GM23248 (cell line): ENCODE results near the gene HSPB7. TPM values are rescaled to one million over a fixed set of nuclear protein-coding genes. Genes with fewer than 3 reads are reported as not detected.
A peak's percentile ranks its signal among the peaks of the same experiment; 100 is the strongest.
"Not testable (repeated sequence)": the region's sequence is repeated elsewhere in the genome, so short reads cannot be mapped to it uniquely, and the experiment has no call there.

Experiments used
- DNase-seq: peaks from one replicate; pipeline ENCODE4 v3.0.0-alpha.2; 2015
- H2AFZ ChIP-seq: fragments of 200-600 bp; sonication (generic); 2 replicates; pipeline ENCODE4 v1.6.1; 2016; ENCODE audit warnings: antibody characterized with exemption
- H3F3A ChIP-seq: fragments of 200-600 bp; sonication (generic); 2 replicates; pipeline ENCODE4 v1.6.1; 2016; ENCODE audit warnings: mild to moderate bottlenecking, antibody characterized with exemption, mixed run types; ENCODE audit not compliant: insufficient read depth
- H3K27ac ChIP-seq: fragments of 200-600 bp; sonication (generic); 2 replicates; pipeline ENCODE4 v1.5.1; 2016; ENCODE audit warnings: mild to moderate bottlenecking
- H3K27me3 ChIP-seq: fragments of 200-600 bp; sonication (generic); replicated peaks from 2 replicates; pipeline ENCODE4 v1.6.1; 2016; ENCODE audit warnings: mild to moderate bottlenecking; ENCODE audit not compliant: insufficient read depth
- H3K36me3 ChIP-seq: fragments of 200-600 bp; sonication (generic); 2 replicates; pipeline ENCODE4 v1.6.1; 2016; ENCODE audit warnings: low read depth, mild to moderate bottlenecking
- H3K4me1 ChIP-seq: fragments of 200-600 bp; sonication (generic); 2 replicates; pipeline ENCODE4 v1.6.1; 2016; ENCODE audit warnings: mild to moderate bottlenecking; ENCODE audit not compliant: insufficient read depth
- H3K4me2 ChIP-seq: fragments of 200-600 bp; sonication (generic); one replicate; pipeline ENCODE4 v1.6.1; 2016; ENCODE audit warnings: mild to moderate bottlenecking; ENCODE audit not compliant: unreplicated experiment
- H3K4me3 ChIP-seq: fragments of 200-600 bp; sonication (generic); 2 replicates; pipeline ENCODE4 v1.5.1; 2016; ENCODE audit warnings: mild to moderate bottlenecking
- H3K79me2 ChIP-seq: fragments of 200-600 bp; sonication (generic); 2 replicates; pipeline ENCODE4 v1.6.1; 2016; ENCODE audit warnings: mild to moderate bottlenecking; ENCODE audit not compliant: insufficient read depth
- H3K9ac ChIP-seq: fragments of 200-600 bp; sonication (generic); 2 replicates; pipeline ENCODE4 v1.6.1; 2016; ENCODE audit warnings: mild to moderate bottlenecking
- H3K9me2 ChIP-seq: fragments of 200-600 bp; sonication (generic); 2 replicates; pipeline ENCODE4 v1.6.1; 2016; ENCODE audit warnings: mixed run types, mild to moderate bottlenecking, moderate library complexity; ENCODE audit not compliant: insufficient read depth
- H3K9me3 ChIP-seq: fragments of 200-600 bp; sonication (generic); one replicate; pipeline ENCODE4 v1.6.1; 2017; ENCODE audit warnings: low read depth
- H4K20me1 ChIP-seq: fragments of 200-600 bp; sonication (generic); 2 replicates; pipeline ENCODE4 v1.6.0; 2016; ENCODE audit not compliant: insufficient read depth
- EZH2 ChIP-seq: fragments of 200-600 bp; sonication (generic); IDR thresholded peaks from 2 replicates; pipeline ENCODE4 v1.6.1; 2018; ENCODE audit warnings: antibody characterized with exemption, mild to moderate bottlenecking; ENCODE audit not compliant: insufficient read depth, poor library complexity, severe bottlenecking
- EZH2phosphoT487 ChIP-seq: fragments of 200-600 bp; sonication (generic); IDR thresholded peaks from 2 replicates; pipeline ENCODE4 v1.6.1; 2018; ENCODE audit warnings: antibody characterized with exemption, moderate library complexity, mild to moderate bottlenecking, low read depth; ENCODE audit not compliant: insufficient read depth
- WGBS, 2 experiments: methylation state at CpG; one replicate each; pipeline ENCODE4 v1.1.6; 2015 to 2017; ENCODE audit warnings: low lambda C conversion rate in 2 of 2, low coverage in 1 of 2; ENCODE audit errors: missing lambda C conversion rate in 2 of 2; 5-methylcytosine and 5-hydroxymethylcytosine counted together
- in situ Hi-C: fragments of 300-500 bp; cut with MboI; formaldehyde crosslinking; loops from 2 replicates; pipeline ENCODE4 v1.15.0; 2020
- polyA plus RNA-seq: library from polyadenylated mRNA; unstranded; fragments of >200 nt; fragmentation: Nextera tagmentation; extraction: Ambion mirVana; gene quantifications from 2 replicates; pipeline ENCODE4 v1.2.1, GENCODE V29; 2016
- total RNA-seq: library from RNA; depleted of rRNA; stranded (reverse); fragments of >200 nt; shearing (Covaris generic); gene quantifications from 2 replicates; pipeline ENCODE4 v1.2.3, GENCODE V29; 2014

Gene HSPB7
- total and polyA plus RNA-seq, 2 experiments from 2014 or later = 22.9 to 111 TPM

DNA sequence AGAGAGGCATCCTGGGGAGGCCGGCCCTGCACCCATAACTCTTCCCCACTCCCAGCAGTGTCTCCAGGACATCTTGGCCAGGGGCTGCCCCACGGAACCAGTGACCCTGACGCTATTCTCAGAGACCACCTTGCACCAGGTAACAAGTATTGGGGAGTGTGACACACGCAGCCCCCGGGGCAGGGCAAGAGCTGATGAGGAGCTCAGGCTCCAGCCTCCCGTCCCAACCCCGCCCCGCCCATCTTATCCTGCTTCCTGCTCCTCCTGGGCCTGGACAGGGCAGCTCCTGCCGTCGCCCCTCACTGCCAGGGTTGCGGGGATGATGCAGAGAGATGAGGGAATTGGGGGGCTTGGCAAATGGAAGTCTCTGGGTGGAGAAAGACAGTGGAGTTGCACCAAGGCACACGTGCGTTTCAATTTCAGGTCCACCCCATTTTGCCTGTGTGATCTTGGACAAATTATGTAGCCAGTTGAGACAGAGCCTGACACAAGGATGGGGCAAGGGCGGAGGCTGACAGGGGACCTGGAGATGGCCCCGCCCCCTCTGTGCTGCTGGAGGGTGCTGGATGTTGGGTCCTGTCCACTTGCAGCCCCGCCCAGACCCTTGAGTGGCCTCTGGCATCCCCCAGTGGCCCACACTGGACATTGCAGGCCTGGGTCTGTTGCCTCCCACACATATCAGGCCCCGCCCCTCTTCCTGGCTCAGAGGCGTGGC, 14.7 kb upstream of the HSPB7 start:
- H3K9me3 ChIP-seq = no peaks in the 10 kb centered on the region
- 37 to 44% methylated on average over 17 to 18 of the region's 18 CpGs for WGBS, 2 experiments
- H3K4me3 ChIP-seq = no peak overlapping the region
- no peaks in the 10 kb centered on the region for H3K27me3 ChIP-seq
- no peaks in the 10 kb centered on the region for H3K79me2 ChIP-seq
- no peaks in the 10 kb centered on the region for H3K9me2 ChIP-seq
- H3K9ac ChIP-seq = no peak overlapping the region
- in situ Hi-C loops = no loop called here
- H3K4me2 ChIP-seq = no peak overlapping the region
- DNase-seq = peak; percentile 96
- H3K36me3 ChIP-seq = no peaks in the 10 kb centered on the region
- H3K4me1 ChIP-seq = no peaks in the 10 kb centered on the region
- no peak for TF ChIP-seq EZH2
- no peak for TF ChIP-seq EZH2phosphoT487
- H3F3A ChIP-seq = no peaks in the 10 kb centered on the region
- no peak overlapping the region for H3K27ac ChIP-seq
- no peaks in the 10 kb centered on the region for H4K20me1 ChIP-seq
- peak overlapping the region; percentile 42; the same call in 1 of the 2 replicates for H2AFZ ChIP-seq

DNA sequence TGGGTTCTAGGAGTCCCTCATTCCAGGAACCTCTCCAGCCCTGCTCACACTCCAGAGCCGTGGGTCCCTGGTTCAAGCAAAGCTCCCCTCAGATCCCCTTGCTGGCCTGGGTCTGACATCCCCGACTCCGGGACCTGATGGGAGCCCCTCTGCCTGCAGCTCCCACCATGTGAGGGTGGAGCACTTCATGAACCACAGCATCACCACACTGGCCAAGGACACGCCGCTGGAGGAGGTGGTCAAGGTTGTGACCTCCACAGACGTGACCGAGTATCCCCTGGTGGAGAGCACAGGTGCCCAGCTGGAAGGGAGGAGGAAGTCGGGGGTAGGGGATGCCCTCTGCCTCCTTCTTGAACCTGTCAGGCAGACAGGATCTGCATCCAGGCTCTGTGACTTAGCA, 13.7 kb upstream of the HSPB7 start:
- Histone ChIP-seq H3K79me2 (no peaks in the 10 kb centered on the region), H3F3A (no peaks in the 10 kb centered on the region), H3K4me1 (no peaks in the 10 kb centered on the region), H3K27ac (no peak overlapping the region), H3K9me2 (no peaks in the 10 kb centered on the region), H3K36me3 (no peaks in the 10 kb centered on the region), H3K9me3 (no peaks in the 10 kb centered on the region), H4K20me1 (no peaks in the 10 kb centered on the region), H3K27me3 (no peaks in the 10 kb centered on the region), H3K4me3 (no peak overlapping the region), H2AFZ (no peak overlapping the region), H3K4me2 (no peak overlapping the region), H3K9ac (no peak overlapping the region)
- 97% methylated on average over 7 to 8 of the region's 8 CpGs for WGBS, 2 experiments
- TF ChIP-seq EZH2 = no peak
- no peak for TF ChIP-seq EZH2phosphoT487
- no peak for DNase-seq
- in situ Hi-C loops = no loop called here

DNA sequence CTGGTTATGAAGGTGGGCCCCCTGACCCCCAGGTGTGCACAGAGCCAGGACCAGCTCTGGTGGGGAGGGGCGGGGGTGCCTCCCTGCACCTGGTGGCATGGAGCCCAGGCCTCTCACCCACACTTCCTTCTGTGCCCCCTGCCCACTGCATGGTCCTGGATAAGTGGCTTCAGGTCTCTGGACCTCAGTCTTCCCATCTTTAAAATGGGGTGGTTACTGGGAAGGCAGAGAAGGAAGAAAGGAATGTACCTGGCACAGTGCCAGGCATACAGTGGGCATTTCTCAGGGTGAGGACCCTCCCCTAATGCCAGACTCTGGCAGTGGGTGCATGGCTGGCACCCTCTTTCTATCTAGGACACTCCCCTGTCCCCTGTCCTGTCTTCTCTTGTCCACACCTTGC, 11.4 kb upstream of the HSPB7 start:
- in situ Hi-C loops = no loop called here
- no peaks in the 10 kb centered on the region for H4K20me1 ChIP-seq
- no peak overlapping the region for H3K9ac ChIP-seq
- TF ChIP-seq EZH2phosphoT487 (no peak), EZH2 (no peak)
- H3K79me2 ChIP-seq = no peaks in the 10 kb centered on the region
- H3F3A ChIP-seq = no peaks in the 10 kb centered on the region
- no peak for DNase-seq
- no peaks in the 10 kb centered on the region for H3K4me1 ChIP-seq
- no peaks in the 10 kb centered on the region for H3K36me3 ChIP-seq
- H2AFZ ChIP-seq = no peak overlapping the region
- no peaks in the 10 kb centered on the region for H3K27me3 ChIP-seq
- H3K27ac ChIP-seq = no peak overlapping the region
- no peak overlapping the region for H3K4me3 ChIP-seq
- WGBS, 2 experiments = 100% methylated on average over 1 of the region's 1 CpG
- no peak overlapping the region for H3K4me2 ChIP-seq
- H3K9me2 ChIP-seq = no peaks in the 10 kb centered on the region
- H3K9me3 ChIP-seq = no peaks in the 10 kb centered on the region

- H3K9ac ChIP-seq, H3K36me3 ChIP-seq, H3K9me2 ChIP-seq, DNase-seq, H3K79me2 ChIP-seq, H3K27me3 ChIP-seq, in situ Hi-C loops, H4K20me1 ChIP-seq, H3K9me3 ChIP-seq, H3F3A ChIP-seq, H3K4me1 ChIP-seq, H3K4me3 ChIP-seq, H3K27ac ChIP-seq, H3K4me2 ChIP-seq, H2AFZ ChIP-seq: not testable (repeated sequence)
- WGBS, 2 experiments = 77 to 83% methylated on average over 6 to 13 of the region's 13 CpGs
Observed at GRCh38 chr1:16029003-16029268, 11.1 kb upstream of the HSPB7 start.
